Stomach (tissue), 4 donors: ENCODE results near the gene PCDHGA1.

ENCODE experiments used
- EP300 ChIP-seq: sonication (generic); formaldehyde crosslinking; IDR thresholded peaks from one replicate; pipeline ENCODE4 v1.6.1; 2017; ENCODE audit warnings: antibody characterized with exemption
- TF ChIP-seq, protein P1 (sequence below), 7 experiments: fragments of 450-650 bp in 4 of 7; fragments of 200-600 bp in 3 of 7; sonication (generic) in 3 of 7; IDR thresholded peaks; one replicate each; pipeline ENCODE4 v1.5.1; 2016 to 2019; ENCODE audit warnings: antibody characterized with exemption in 7 of 7, control low read depth in 2 of 7, mild to moderate bottlenecking in 1 of 7

DNA sequence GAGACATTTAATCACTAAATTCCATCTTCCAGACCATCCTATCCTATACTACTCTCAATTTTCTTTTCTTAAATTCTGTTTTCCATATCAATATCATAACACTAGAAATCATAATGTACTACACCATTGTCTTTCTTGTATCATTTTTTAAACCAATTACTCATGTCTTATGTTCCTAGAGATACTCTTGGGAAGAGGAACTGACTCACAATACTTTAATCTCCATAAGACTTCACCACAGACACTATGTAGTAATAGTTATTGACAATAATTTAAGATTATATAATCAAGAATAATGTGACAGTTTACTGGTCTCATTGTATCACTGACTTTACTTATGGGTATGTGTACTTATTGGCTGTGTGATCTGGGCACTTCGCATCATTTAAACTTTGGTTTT, 202.4 kb downstream of the PCDHGA1 start:
- TF ChIP-seq, protein P1, sequence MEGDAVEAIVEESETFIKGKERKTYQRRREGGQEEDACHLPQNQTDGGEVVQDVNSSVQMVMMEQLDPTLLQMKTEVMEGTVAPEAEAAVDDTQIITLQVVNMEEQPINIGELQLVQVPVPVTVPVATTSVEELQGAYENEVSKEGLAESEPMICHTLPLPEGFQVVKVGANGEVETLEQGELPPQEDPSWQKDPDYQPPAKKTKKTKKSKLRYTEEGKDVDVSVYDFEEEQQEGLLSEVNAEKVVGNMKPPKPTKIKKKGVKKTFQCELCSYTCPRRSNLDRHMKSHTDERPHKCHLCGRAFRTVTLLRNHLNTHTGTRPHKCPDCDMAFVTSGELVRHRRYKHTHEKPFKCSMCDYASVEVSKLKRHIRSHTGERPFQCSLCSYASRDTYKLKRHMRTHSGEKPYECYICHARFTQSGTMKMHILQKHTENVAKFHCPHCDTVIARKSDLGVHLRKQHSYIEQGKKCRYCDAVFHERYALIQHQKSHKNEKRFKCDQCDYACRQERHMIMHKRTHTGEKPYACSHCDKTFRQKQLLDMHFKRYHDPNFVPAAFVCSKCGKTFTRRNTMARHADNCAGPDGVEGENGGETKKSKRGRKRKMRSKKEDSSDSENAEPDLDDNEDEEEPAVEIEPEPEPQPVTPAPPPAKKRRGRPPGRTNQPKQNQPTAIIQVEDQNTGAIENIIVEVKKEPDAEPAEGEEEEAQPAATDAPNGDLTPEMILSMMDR (IDR thresholded peaks at IDR 0.05), result no peak
- TF ChIP-seq EP300, result no peak
